Measurements from ENCODE around the gene ARFRP1.
"Not testable (repeated sequence)": the region's sequence is repeated elsewhere in the genome, so short reads cannot be mapped to it uniquely, and the experiment has no call there.

The ARFRP1 gene

DNA sequence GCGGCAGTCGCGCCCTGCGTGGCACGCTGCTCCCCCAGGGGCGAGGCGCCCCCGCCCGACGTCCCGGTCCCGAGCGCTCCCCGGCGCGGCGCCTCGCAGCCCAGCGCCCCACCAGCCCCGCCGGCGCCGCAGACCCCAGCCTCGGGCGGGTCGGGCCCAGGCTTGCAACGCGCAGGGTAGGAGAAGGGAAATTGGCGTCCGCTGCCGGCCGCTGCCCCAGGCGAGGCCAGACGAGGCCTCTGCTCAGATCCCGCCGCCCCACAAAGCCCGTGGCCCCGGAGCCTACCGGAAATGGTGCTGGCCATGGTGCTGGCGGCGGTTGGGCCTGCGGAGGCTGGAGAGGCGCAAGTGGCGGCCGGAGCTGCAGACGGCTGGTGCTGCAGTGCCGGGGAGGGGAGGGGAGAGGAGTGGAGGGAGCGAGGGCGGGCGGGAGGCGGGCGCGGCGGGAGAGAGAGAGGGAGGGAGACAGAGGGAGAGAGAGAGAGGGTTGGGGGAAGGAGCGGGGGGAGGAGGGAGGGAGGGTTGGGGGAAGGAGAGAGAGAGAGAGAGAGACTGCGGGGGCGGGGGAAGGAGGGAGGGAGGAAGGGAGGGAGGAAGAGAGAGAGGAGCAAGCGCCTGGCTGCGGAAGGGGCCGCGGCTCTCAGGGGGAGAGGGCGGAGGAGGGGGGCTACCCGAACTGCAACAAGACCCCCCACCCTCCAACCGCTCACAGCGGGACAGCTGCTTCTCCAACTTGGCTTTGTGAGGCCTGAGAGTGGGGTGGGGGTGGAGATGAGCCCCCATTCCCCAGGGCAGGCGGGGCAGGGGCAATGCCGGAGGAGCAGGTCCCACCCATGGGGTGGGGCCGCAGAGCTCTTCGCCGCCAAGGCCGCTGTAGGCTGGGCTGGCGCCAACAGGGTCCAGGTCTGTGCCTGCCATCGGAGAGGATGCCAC lies 54.5 kb downstream of the ARFRP1 start, which contains the start of gene STMN3:
Gene STMN3, minus strand, starts transcription at position 384 of the 933 bp plus-strand sequence. Its CDS starts 79 bp downstream, at position 305.
- peak; percentile 64 for DNase-seq

DNA sequence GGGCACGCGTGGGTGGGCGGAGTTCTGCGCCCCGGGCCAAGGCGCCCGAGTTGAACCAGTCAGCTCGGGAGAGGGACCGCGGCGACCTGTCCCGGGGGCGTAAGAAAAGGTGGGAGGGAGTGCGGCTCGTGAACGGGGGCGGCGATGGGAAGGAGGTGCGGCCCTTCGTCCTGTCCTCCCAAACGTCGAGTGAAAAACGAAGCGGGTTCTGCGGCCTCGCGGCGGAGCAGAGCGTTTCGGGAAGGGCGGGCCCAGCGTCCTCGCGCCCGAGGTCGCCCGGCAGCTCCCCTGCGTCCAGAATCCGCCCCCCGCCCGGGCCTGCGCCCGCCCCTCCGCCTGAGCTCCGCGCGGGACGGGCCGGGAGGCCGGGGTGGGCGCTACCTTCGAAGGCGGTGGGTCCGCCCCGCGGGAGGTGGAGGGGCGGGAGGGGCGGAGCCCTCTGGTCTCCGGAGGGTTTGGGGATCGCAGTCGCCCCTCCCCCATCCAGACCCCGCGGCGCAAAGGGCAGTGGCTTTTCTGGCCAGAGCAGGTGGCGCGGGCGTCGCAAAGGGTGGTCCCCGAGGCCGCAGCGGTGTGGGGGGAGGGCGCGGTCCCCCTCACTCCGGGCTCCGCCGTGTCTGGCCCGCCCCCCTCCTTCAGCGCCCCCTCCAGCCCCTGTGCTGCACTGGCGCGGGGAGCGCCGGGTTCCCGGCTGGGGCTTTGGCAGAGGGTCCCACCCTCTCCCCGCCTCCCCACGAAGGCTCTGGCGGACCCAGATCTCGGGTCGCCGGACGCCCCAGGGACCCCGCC lies 55.4 kb downstream of the ARFRP1 start:
- peak; percentile 61 for DNase-seq

DNA sequence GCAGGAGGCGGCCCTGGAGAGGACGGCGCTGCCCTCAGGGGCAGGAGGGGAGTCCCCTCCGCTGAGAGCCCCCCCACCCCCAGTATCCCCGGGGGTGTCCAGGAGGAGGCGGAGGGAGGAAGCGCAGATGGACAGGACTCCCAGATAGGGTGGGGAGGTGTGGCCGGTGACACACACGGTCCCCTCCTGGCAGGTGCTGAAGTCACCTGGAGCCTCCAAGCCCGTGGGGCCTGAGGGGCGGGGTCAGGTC lies 55.9 kb downstream of the ARFRP1 start:
- no peak for DNase-seq

DNA sequence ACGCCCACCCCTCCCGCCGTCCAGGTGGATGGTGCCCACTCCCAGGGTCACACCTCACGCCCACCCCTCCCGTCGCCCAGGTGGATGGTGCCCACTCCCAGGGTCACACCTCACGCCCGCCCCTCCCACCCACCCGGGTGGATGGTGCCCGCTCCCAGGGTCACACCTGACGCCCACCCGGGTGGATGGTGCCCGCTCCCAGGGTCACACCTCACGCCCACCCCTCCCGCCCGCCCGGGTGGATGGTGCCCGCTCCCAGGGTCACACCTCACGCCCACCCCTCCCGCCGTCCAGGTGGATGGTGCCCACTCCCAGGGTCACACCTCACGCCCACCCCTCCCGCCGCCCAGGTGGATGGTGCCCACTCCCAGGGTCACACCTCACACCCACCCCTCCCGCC lies 57.3 kb downstream of the ARFRP1 start:
- not testable (repeated sequence) for DNase-seq

DNA sequence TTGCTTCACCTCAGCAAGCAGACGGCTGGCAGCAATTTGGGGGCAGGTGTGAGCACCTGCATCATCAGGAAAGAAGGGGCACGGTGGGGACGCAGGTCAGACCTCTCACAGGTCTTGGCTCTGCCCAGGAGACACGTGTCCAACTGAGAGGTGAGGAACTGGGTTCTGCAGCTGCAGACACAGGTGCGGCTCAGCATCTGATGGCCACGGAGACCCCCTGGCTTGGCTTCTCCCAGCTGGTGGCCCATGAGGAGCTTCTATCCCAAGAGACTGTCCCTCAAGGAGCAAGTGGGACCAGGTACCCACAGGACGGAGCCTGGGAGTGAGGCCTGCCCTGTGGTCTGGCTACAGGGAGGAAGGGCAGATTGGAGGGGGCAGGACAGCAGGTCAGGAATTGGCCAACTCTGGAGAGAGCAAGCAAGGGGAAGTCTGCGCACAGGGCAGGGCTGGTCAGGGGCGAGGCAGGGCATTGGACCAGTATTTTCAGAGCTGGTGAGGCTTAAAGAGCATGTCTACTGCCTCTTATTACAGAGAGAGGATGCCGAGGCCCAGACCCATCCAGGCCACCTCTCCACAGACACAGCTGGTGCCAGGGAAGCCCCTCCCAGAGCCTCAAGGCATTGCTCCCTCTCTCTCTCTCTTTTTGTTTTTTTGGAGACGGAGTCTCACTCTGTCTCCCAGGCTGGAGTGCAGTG lies 58.7 kb downstream of the ARFRP1 start:
- no peak for DNase-seq
